Kidney epithelial cell (primary cell): ENCODE results near the gene CYLD. TPM values are rescaled to one million over a fixed set of nuclear protein-coding genes. Genes with fewer than 3 reads are reported as not detected.
A peak's percentile ranks its signal among the peaks of the same experiment; 100 is the strongest.

ENCODE experiments used
- DNase-seq: peaks from one replicate; pipeline ENCODE4 v3.0.0-alpha.2; 2010; ENCODE audit warnings: low read depth
- H3K27me3 ChIP-seq: 2 replicates; pipeline ENCODE4 v1.6.0; 2011; ENCODE audit warnings: low read length; ENCODE audit not compliant: control insufficient read depth, insufficient read depth
- H3K36me3 ChIP-seq: 2 replicates; pipeline ENCODE4 v1.5.1; 2011; ENCODE audit warnings: low read length; ENCODE audit not compliant: control insufficient read depth, insufficient read depth
- H3K4me3 ChIP-seq: 2 replicates; pipeline ENCODE4 v1.5.1; 2011; ENCODE audit warnings: low read depth, mild to moderate bottlenecking, control low read depth, low read length
- CTCF ChIP-seq: IDR thresholded peaks from 2 replicates; pipeline ENCODE4 v1.5.1; 2011; ENCODE audit warnings: mild to moderate bottlenecking, moderate library complexity, low read length, control low read depth, inconsistent platforms; ENCODE audit not compliant: insufficient read depth, poor library complexity, severe bottlenecking
- total RNA-seq: library from RNA; depleted of rRNA; stranded (reverse); fragments of >200 nt; gene quantifications from 2 replicates; pipeline ENCODE4 v1.2.3, GENCODE V29; 2015

Gene CYLD
- total RNA-seq, 1 donor from 2014 or later = 21.5 TPM

- H3K27me3 ChIP-seq = peaks cover 7% of the 10 kb centered on the region
- no peaks in the 10 kb centered on the region for H3K36me3 ChIP-seq
- DNase-seq = no peak
- no peak for TF ChIP-seq CTCF
- no peak overlapping the region for H3K4me3 ChIP-seq
Observed at GRCh38 chr16:50838165-50838564, 96.3 kb downstream of the CYLD start.

- no peak for TF ChIP-seq CTCF
- DNase-seq = no peak
- Histone ChIP-seq H3K36me3 (no peaks in the 10 kb centered on the region), H3K4me3 (no peak overlapping the region), H3K27me3 (peaks cover 7% of the 10 kb centered on the region)
Observed at GRCh38 chr16:50838885-50839284, 97.0 kb downstream of the CYLD start.

GRCh38 chr16:50839356-50839755, 97.5 kb downstream of the CYLD start:
- no peak overlapping the region for H3K4me3 ChIP-seq
- H3K27me3 ChIP-seq = peaks cover 7% of the 10 kb centered on the region
- no peaks in the 10 kb centered on the region for H3K36me3 ChIP-seq
- no peak for TF ChIP-seq CTCF
- no peak for DNase-seq

GRCh38 chr16:50839920-50840729, 98.2 kb downstream of the CYLD start:
- Histone ChIP-seq H3K36me3 (no peaks in the 10 kb centered on the region), H3K4me3 (no peak overlapping the region), H3K27me3 (peaks cover 8% of the 10 kb centered on the region)
- no peak for DNase-seq
- no peak for TF ChIP-seq CTCF

- Histone ChIP-seq H3K27me3 (peaks cover 9% of the 10 kb centered on the region), H3K4me3 (peak overlapping the region; percentile 31), H3K36me3 (no peaks in the 10 kb centered on the region)
- no peak for TF ChIP-seq CTCF
- no peak for DNase-seq
Observed at GRCh38 chr16:50841081-50841886, 99.4 kb downstream of the CYLD start.
